ENCODE results near the gene PRMT9. TPM values are rescaled to one million over a fixed set of nuclear protein-coding genes. Genes with fewer than 3 reads are reported as not detected.

Gene PRMT9
- total and polyA plus RNA-seq, 9 of the 15 experiments (the other 6 are each of a cell fraction or from before 2014, with no cell fraction given) = 3.5 to 15.6 (median 7.2) TPM

DNA sequence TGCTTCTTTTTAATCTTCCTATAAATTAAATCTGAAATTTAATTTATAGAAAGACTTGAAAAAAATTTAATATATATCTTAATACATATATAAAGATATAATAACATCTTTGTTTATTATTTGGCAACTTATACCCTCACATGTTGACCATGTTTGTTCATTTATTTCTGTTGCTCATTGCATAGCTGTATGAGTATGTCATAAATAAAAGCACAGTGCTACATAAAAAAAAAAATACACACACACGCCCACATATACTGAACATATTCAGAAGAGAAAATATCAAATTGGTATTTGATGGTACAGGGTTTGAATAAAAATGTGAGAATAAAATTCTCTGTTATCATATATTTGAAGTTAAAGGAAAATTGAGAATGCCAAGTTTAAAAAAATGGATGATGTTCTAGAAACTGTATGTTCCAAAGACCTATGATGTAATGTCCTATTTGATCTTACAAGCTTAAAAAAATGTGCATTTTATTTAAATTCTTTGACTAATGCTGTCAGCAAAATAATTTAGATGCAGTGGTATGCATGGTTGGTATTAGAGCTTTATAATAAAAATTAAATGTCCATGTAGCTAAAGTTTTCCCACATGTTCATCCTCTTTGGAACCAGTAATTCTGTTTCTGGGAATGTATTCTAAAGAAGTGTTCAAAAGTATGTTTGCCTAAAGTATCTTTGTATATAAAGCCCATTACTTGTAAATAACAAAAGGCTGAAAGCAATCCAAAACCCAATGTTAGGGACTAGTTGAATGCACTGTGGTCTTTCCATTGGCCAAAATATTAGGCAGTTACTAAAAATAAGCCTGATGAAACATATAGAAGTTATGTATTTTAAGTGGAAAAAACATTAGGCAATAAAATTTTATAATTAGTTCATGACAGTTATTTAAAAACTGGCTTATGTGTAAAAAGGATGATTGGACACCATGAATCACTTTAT lies 53.9 kb downstream of the PRMT9 start:
- TF ChIP-seq SUPT5H (IDR thresholded peaks at IDR 0.05) (no peak), KDM4B (IDR thresholded peaks at IDR 0.05; ENCODE audit: borderline replicate concordance in 2 of 2, low read depth in 1 of 2) (no peak), BRF2 (IDR thresholded peaks at IDR 0.05; ENCODE audit: borderline replicate concordance, insufficient read depth, insufficient read length) (no peak), ZNF212 (CRISPR knock-in tag; IDR thresholded peaks at IDR 0.05) (no peak), HNRNPH1 (optimal IDR thresholded peaks at IDR 0.05; ENCODE audit: low read depth, low read length) (no peak), HMGN3 (IDR thresholded peaks at IDR 0.05; ENCODE audit: borderline replicate concordance, extremely low read depth, insufficient read length, low read depth, low read length) (no peak), ZKSCAN1 (IDR thresholded peaks at IDR 0.05; ENCODE audit: low read depth, low read length) (no peak), KDM1A (IDR thresholded peaks at IDR 0.05) (no peak), ARID1B (IDR thresholded peaks at IDR 0.05) (no peak)
- TF ChIP-seq, protein P1, sequence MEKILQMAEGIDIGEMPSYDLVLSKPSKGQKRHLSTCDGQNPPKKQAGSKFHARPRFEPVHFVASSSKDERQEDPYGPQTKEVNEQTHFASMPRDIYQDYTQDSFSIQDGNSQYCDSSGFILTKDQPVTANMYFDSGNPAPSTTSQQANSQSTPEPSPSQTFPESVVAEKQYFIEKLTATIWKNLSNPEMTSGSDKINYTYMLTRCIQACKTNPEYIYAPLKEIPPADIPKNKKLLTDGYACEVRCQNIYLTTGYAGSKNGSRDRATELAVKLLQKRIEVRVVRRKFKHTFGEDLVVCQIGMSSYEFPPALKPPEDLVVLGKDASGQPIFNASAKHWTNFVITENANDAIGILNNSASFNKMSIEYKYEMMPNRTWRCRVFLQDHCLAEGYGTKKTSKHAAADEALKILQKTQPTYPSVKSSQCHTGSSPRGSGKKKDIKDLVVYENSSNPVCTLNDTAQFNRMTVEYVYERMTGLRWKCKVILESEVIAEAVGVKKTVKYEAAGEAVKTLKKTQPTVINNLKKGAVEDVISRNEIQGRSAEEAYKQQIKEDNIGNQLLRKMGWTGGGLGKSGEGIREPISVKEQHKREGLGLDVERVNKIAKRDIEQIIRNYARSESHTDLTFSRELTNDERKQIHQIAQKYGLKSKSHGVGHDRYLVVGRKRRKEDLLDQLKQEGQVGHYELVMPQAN (IDR thresholded peaks at IDR 0.05; ENCODE audit: borderline replicate concordance) = no peak
- TF ChIP-seq, protein P2, sequence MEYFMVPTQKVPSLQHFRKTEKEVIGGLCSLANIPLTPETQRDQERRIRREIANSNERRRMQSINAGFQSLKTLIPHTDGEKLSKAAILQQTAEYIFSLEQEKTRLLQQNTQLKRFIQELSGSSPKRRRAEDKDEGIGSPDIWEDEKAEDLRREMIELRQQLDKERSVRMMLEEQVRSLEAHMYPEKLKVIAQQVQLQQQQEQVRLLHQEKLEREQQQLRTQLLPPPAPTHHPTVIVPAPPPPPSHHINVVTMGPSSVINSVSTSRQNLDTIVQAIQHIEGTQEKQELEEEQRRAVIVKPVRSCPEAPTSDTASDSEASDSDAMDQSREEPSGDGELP (CRISPR knock-in tag; IDR thresholded peaks at IDR 0.05; ENCODE audit: borderline replicate concordance) = no peak
- TF ChIP-seq, protein P3, sequence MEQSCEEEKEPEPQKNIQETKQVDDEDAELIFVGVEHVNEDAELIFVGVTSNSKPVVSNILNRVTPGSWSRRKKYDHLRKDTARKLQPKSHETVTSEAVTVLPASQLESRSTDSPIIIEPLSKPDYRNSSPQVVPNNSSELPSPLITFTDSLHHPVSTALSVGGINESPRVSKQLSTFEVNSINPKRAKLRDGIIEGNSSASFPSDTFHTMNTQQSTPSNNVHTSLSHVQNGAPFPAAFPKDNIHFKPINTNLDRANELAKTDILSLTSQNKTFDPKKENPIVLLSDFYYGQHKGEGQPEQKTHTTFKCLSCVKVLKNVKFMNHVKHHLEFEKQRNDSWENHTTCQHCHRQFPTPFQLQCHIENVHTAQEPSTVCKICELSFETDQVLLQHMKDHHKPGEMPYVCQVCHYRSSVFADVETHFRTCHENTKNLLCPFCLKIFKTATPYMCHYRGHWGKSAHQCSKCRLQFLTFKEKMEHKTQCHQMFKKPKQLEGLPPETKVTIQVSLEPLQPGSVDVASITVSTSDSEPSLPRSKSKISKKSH (CRISPR knock-in tag; IDR thresholded peaks at IDR 0.05) = no peak
- Histone ChIP-seq H4K20me1 (replicated peaks; ENCODE audit: control insufficient read depth, insufficient read depth, low read length) (no peaks in the 10 kb centered on the region), H3K27me3 (ENCODE audit: control insufficient read depth in 2 of 2, insufficient read depth in 2 of 2, low read length in 2 of 2) (no peaks in the 10 kb centered on the region), H3K9me1 (ENCODE audit: control insufficient read depth, insufficient read depth, low read length) (no peaks in the 10 kb centered on the region), H3K4me2 (ENCODE audit: insufficient read depth, low read length) (no peak overlapping the region), H3K4me3 (no peak overlapping the region), H3K9ac (ENCODE audit: insufficient read depth in 1 of 2, low read depth in 2 of 2, low read length in 2 of 2) (no peak overlapping the region), H3K9me3 (replicated peaks; ENCODE audit: control insufficient read depth, insufficient read depth, low read depth, low read length) (no peaks in the 10 kb centered on the region), H3K27ac (ENCODE audit: extremely low read depth, low read depth, low read length) (no peak overlapping the region), H3K36me3 (ENCODE audit: control insufficient read depth, insufficient read depth, low read length) (peaks cover 91% of the 10 kb centered on the region), H3K4me1 (replicated peaks in 1 of 2; ENCODE audit: control insufficient read depth in 2 of 2, insufficient read depth in 2 of 2, low read length in 2 of 2) (no peaks in the 10 kb centered on the region), H2AFZ (ENCODE audit: low read depth, low read length) (no peak overlapping the region), H3K79me2 (ENCODE audit: control insufficient read depth, insufficient read depth, low read length) (no peaks in the 10 kb centered on the region)
- intact Hi-C loops (cut with micrococcal nuclease) (no loop called here), in situ Hi-C loops (cut with MboI) (no loop called here)
- ChIA-PET POLR2A (no interaction called here), CTCF (ENCODE audit: low intra/inter-chr PET ratio) (no interaction called here)
- DNase-seq (ENCODE audit: extremely low read depth in 1 of 4, low spot score in 3 of 4) (no peak), ATAC-seq (no peak), FAIRE-seq (no peak)
- WGBS (ENCODE audit: insufficient coverage, low coverage, missing lambda C conversion rate) = 100% methylated on average over 1 of the region's 1 CpG
- no TSS peak for BruUV-seq (replicated peaks)

Measured in K562 (cell line).